Stimulated activated CD8-positive, alpha-beta memory T cell treated with anti-CD3 and anti-CD28 coated beads, Interleukin-12 subunit alpha, Interleukin-12 subunit beta, amount 100 ng/mL, for 24 hours (primary cell): ENCODE measurements around the gene ASB14.
A peak's percentile ranks its signal among the peaks of the same experiment; 100 is the strongest.

Experiments
- DNase-seq: peaks from one replicate; pipeline ENCODE4 v3.0.0-alpha.2; 2020; ENCODE audit errors: extremely low read depth

Gene ASB14

DNA sequence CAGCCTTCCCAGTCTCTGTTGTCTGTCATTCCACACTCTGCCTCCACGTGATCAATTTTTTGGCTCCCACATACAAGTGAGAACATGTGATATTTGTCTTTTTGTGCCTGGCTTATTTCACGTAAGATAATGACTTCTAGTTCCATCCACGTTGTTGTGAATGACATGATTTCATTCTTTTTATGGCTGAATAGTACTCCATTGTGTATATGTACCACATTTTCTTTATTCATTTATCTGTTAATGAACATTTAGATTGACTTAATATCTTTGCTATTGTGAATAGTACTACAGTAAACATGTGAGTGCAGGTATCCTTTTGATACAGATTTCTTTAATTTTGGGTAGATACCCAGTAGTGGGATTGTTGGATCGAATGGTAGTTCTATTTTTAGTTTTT, 31.4 kb downstream of the ASB14 start:
- DNase-seq = no peak

DNA sequence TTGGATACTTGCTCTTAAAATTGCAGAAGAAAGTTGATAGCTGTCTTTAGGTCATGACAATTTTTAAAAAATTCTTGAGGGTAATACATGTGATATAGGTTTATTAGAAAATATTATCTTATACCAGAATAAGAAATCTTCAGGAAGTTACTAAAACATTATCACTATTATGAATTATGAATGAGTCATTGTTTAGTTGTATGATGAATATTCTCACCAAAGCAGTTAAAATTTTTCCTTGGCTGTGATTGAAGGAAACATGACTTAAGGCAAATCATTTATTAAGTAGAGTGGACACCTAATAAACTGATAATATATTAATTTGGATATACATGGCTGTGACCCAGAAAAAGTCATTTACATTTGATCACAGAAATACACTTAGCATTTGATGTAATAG, 34.8 kb downstream of the ASB14 start:
- DNase-seq = no peak

- DNase-seq = no peak
Measured at GRCh38 chr3:57256844-57257243, 35.6 kb downstream of the ASB14 start.

- no peak for DNase-seq
Measured at GRCh38 chr3:57252404-57252803, 40.1 kb downstream of the ASB14 start.

GRCh38 chr3:57244946-57245345, 47.5 kb downstream of the ASB14 start:
- DNase-seq = no peak

GRCh38 chr3:57234613-57235575, 57.6 kb downstream of the ASB14 start:
- no peak for DNase-seq

- DNase-seq = no peak
Measured at GRCh38 chr3:57233799-57234198, 58.7 kb downstream of the ASB14 start.

- no peak for DNase-seq
Measured at GRCh38 chr3:57230006-57230405, 62.5 kb downstream of the ASB14 start.

- peak; percentile 8 for DNase-seq
Measured at GRCh38 chr3:57227930-57228751, 64.3 kb downstream of the ASB14 start.

GRCh38 chr3:57227204-57227929, 65.1 kb downstream of the ASB14 start, which contains the start of gene APPL1:
Gene APPL1 (plus strand): TSS chr3:57227729. CDS start chr3:57227884, 155 bp downstream.
- peak; percentile 79 for DNase-seq

GRCh38 chr3:57226176-57226575, 66.3 kb downstream of the ASB14 start:
- no peak for DNase-seq

GRCh38 chr3:57224856-57225255, 67.6 kb downstream of the ASB14 start:
- no peak for DNase-seq

DNA sequence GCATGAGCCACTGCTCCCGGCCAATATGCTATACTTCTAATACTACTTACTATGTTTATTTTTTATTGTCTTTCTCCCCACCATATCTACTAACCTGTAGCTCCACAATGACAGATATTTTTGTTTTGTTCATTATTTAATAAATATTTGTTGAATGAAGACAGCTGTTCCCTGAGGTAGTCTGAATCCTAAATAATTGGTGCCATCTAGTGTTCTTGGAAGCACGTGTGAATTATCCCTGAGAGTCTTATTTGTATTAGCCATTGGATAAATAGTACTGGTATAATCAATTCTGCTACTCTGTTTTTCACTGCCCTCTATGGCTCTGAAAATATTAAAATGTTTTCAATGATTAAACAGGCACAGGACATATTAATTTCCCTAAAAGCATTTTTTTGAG, 70.6 kb downstream of the ASB14 start:
- DNase-seq = no peak
